Liver (tissue), 9 donors: ENCODE results near the gene WDR62. TPM values are rescaled to one million over a fixed set of nuclear protein-coding genes. Genes with fewer than 3 reads are reported as not detected.

Experiments
- DNase-seq: peaks from one replicate; pipeline ENCODE4 v3.0.0-alpha.2; 2017; ENCODE audit warnings: low spot score
- H3K27ac ChIP-seq, 2 donors: one replicate each; pipeline ENCODE4 v1.7.0; 2013; ENCODE audit warnings: inconsistent platforms in 2 of 2, low read length in 2 of 2, control low read depth in 1 of 2, low read depth in 1 of 2, mild to moderate bottlenecking in 1 of 2
- H3K27me3 ChIP-seq, 4 donors: one replicate each; pipeline versions ENCODE4 v1.6.1 to v1.7.0; 2013; ENCODE audit warnings: low read length in 3 of 4, inconsistent platforms in 1 of 4, mild to moderate bottlenecking in 1 of 4, moderate library complexity in 1 of 4; ENCODE audit not compliant: control insufficient read depth in 4 of 4, insufficient read depth in 4 of 4
- H3K36me3 ChIP-seq, 4 donors: one replicate each; pipeline versions ENCODE4 v1.6.1 to v1.7.0; 2013; ENCODE audit warnings: low read length in 3 of 4, mild to moderate bottlenecking in 3 of 4, low read depth in 1 of 4, moderate library complexity in 1 of 4; ENCODE audit not compliant: control insufficient read depth in 4 of 4, insufficient read depth in 3 of 4
- H3K4me1 ChIP-seq, 4 donors: one replicate each; pipeline versions ENCODE4 v1.6.1 to v1.7.0; 2013; ENCODE audit warnings: low read length in 3 of 4, mild to moderate bottlenecking in 3 of 4, moderate library complexity in 1 of 4; ENCODE audit not compliant: control insufficient read depth in 4 of 4, insufficient read depth in 4 of 4
- H3K4me3 ChIP-seq, 3 donors: one replicate each; pipeline versions ENCODE4 v1.6.1 to v1.7.0; 2013; ENCODE audit warnings: low read length in 3 of 3, control low read depth in 1 of 3, low read depth in 1 of 3, mild to moderate bottlenecking in 1 of 3
- H3K9ac ChIP-seq, 2 donors: one replicate each; pipeline ENCODE4 v1.7.0; 2013; ENCODE audit warnings: low read length in 2 of 2, mild to moderate bottlenecking in 2 of 2, moderate library complexity in 2 of 2, control low read depth in 1 of 2, low read depth in 1 of 2
- H3K9me3 ChIP-seq, 4 donors: one replicate each; pipeline versions ENCODE4 v1.6.1 to v1.7.0; 2013; ENCODE audit warnings: low read length in 3 of 4; ENCODE audit not compliant: control insufficient read depth in 4 of 4
- CTCF ChIP-seq: fragments of 150-350 bp; IDR thresholded peaks from 2 replicates; pipeline ENCODE4 v1.5.1; 2017; ENCODE audit warnings: improper control_type of control experiment, low read depth, low read length; ENCODE audit not compliant: missing input control
- EGR1 ChIP-seq, 2 donors: IDR thresholded peaks; 2 replicates each; pipeline ENCODE4 v1.6.1; 2016 to 2018; ENCODE audit warnings: antibody characterized with exemption in 2 of 2, low read depth in 2 of 2
- FOXA1 ChIP-seq: IDR thresholded peaks from 2 replicates; pipeline ENCODE4 v1.6.1; 2016; ENCODE audit warnings: antibody characterized with exemption
- GABPA ChIP-seq, 2 donors: IDR thresholded peaks in 1 of 2; conservative IDR thresholded peaks in 1 of 2; 2 replicates each; pipeline ENCODE4 v1.6.1; 2016; ENCODE audit warnings: antibody characterized with exemption in 2 of 2, mild to moderate bottlenecking in 1 of 2, moderate library complexity in 1 of 2
- HNF4A ChIP-seq, 2 donors: conservative IDR thresholded peaks; 2 replicates each; pipeline ENCODE4 v1.6.1; 2016; ENCODE audit warnings: antibody characterized with exemption in 2 of 2, mild to moderate bottlenecking in 2 of 2
- HNF4G ChIP-seq: IDR thresholded peaks from 2 replicates; pipeline ENCODE4 v1.6.1; 2016; ENCODE audit warnings: antibody characterized with exemption
- NR2F2 ChIP-seq: IDR thresholded peaks from 2 replicates; pipeline ENCODE4 v1.6.1; 2016; ENCODE audit warnings: antibody characterized with exemption
- RXRA ChIP-seq, 2 donors: IDR thresholded peaks; 2 replicates each; pipeline ENCODE4 v1.6.1; 2017 to 2018; ENCODE audit warnings: antibody characterized with exemption in 2 of 2, mild to moderate bottlenecking in 1 of 2
- YY1 ChIP-seq: IDR thresholded peaks from 2 replicates; pipeline ENCODE4 v1.6.1; 2016; ENCODE audit warnings: antibody characterized with exemption, mild to moderate bottlenecking
- WGBS: extraction: QIAGEN DNeasy Blood & Tissue Kit; methylation state at CpG from one replicate; pipeline ENCODE4 v1.1.7; 2013; 5-methylcytosine and 5-hydroxymethylcytosine counted together
- polyA plus RNA-seq, 2 donors: library from polyadenylated mRNA; stranded (reverse) in 1 of 2; unstranded in 1 of 2; fragments of 200-250 nt in 1 of 2; fragments of >200 nt in 1 of 2; fragmentation: Nextera tagmentation in 1 of 2; extraction: Ambion mirVana in 1 of 2; gene quantifications; one replicate each; pipeline versions ENCODE4 v1.2.1 to v1.2.3, GENCODE V29; 2013 to 2015
- total RNA-seq, 2 donors: library from RNA; depleted of rRNA; stranded (reverse); fragments of >200 nt; gene quantifications; one replicate each; pipeline ENCODE4 v1.2.3, GENCODE V29; 2014
- TF ChIP-seq, protein P1 (sequence below): IDR thresholded peaks from 2 replicates; pipeline ENCODE4 v1.6.1; 2016; ENCODE audit warnings: antibody characterized with exemption
- TF ChIP-seq, protein P2 (sequence below): IDR thresholded peaks from 2 replicates; pipeline ENCODE4 v1.6.1; 2016; ENCODE audit warnings: antibody characterized with exemption
- TF ChIP-seq, protein P3 (sequence below): IDR thresholded peaks from 2 replicates; pipeline ENCODE4 v1.6.1; 2016; ENCODE audit warnings: antibody characterized with exemption, mild to moderate bottlenecking
- donor health status: healthy.
- donor health status: healthy.
- donor health status: healthy.
- donor health status: healthy.
- donor health status: healthy.

Gene WDR62
- total and polyA plus RNA-seq, 4 donors, result 0.26 to 6.6 (median 0.71) TPM

- TF ChIP-seq CTCF (no peak), HNF4A (conservative IDR thresholded peaks at IDR 0.05) (no peak)
Observed at GRCh38 chr19:36113425-36113824, 58.7 kb downstream of the WDR62 start (continued).

- H3K27ac ChIP-seq, result peak overlapping the region; percentile 81 to 87
- WGBS, result 17% methylated on average over 48 of the region's 48 CpGs
- peak; percentile 41 for DNase-seq
- H3K9me3 ChIP-seq, result no peaks in the 10 kb centered on the region
- peak overlapping the region; percentile 78 to 99 (median 97) for H3K4me3 ChIP-seq
- TF ChIP-seq, protein P1, sequence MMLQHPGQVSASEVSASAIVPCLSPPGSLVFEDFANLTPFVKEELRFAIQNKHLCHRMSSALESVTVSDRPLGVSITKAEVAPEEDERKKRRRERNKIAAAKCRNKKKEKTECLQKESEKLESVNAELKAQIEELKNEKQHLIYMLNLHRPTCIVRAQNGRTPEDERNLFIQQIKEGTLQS, result no peak
- TF ChIP-seq FOXA1, result no peak
- no peak for TF ChIP-seq HNF4G
- TF ChIP-seq, protein P2, sequence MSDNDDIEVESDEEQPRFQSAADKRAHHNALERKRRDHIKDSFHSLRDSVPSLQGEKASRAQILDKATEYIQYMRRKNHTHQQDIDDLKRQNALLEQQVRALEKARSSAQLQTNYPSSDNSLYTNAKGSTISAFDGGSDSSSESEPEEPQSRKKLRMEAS, result no peak
- TF ChIP-seq EGR1 (IDR thresholded peaks at IDR 0.05; ENCODE audit: low read depth in 2 of 2), result no peak
- no peak for TF ChIP-seq CTCF
- TF ChIP-seq, protein P3, sequence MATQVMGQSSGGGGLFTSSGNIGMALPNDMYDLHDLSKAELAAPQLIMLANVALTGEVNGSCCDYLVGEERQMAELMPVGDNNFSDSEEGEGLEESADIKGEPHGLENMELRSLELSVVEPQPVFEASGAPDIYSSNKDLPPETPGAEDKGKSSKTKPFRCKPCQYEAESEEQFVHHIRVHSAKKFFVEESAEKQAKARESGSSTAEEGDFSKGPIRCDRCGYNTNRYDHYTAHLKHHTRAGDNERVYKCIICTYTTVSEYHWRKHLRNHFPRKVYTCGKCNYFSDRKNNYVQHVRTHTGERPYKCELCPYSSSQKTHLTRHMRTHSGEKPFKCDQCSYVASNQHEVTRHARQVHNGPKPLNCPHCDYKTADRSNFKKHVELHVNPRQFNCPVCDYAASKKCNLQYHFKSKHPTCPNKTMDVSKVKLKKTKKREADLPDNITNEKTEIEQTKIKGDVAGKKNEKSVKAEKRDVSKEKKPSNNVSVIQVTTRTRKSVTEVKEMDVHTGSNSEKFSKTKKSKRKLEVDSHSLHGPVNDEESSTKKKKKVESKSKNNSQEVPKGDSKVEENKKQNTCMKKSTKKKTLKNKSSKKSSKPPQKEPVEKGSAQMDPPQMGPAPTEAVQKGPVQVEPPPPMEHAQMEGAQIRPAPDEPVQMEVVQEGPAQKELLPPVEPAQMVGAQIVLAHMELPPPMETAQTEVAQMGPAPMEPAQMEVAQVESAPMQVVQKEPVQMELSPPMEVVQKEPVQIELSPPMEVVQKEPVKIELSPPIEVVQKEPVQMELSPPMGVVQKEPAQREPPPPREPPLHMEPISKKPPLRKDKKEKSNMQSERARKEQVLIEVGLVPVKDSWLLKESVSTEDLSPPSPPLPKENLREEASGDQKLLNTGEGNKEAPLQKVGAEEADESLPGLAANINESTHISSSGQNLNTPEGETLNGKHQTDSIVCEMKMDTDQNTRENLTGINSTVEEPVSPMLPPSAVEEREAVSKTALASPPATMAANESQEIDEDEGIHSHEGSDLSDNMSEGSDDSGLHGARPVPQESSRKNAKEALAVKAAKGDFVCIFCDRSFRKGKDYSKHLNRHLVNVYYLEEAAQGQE, result no peak
- peak in 1 of 2 donors; percentile 16 for TF ChIP-seq RXRA (IDR thresholded peaks at IDR 0.05)
- TF ChIP-seq GABPA (IDR thresholded peaks at IDR 0.05 in 1 of 2, conservative IDR thresholded peaks at IDR 0.05 in 1 of 2), result no peak
- no peak for TF ChIP-seq YY1
- TF ChIP-seq NR2F2, result peak; percentile 9
- peak overlapping the region; percentile 93 to 94 for H3K9ac ChIP-seq
- peaks cover 5 to 21% (median 17%) of the 10 kb centered on the region in 4 donors for H3K4me1 ChIP-seq
- H3K36me3 ChIP-seq, result peaks cover 0 to 17% (median 6%) of the 10 kb centered on the region in 4 donors
- H3K27me3 ChIP-seq, result no peaks in the 10 kb centered on the region
Observed at GRCh38 chr19:36113894-36114720, 59.4 kb downstream of the WDR62 start.
